GM21619 (cell line): ENCODE results near the gene CHRND.

Source experiments
- ATAC-seq: cut with Tn5 transposase; IDR thresholded peaks from one replicate; pipeline ENCODE4 v1.9.1; 2021; ENCODE audit not compliant: unreplicated experiment

CHRND gene

GRCh38 chr2:232525791-232526371 lies at the start of gene CHRND:
Gene CHRND, plus strand, starts transcription at chr2:232526160. Its CDS starts 56 bp downstream, at chr2:232526216.
- ATAC-seq, result no peak

GRCh38 chr2:232476791-232477190 lies 49.2 kb upstream of the CHRND start:
- ATAC-seq, result no peak

- no peak for ATAC-seq
Measured at GRCh38 chr2:232477751-232478510, 48.0 kb upstream of the CHRND start.

- ATAC-seq, result no peak
Measured at GRCh38 chr2:232478571-232479340, 47.2 kb upstream of the CHRND start.

GRCh38 chr2:232479341-232480200 lies 46.4 kb upstream of the CHRND start:
- no peak for ATAC-seq

GRCh38 chr2:232480201-232481190 lies 45.5 kb upstream of the CHRND start:
- no peak for ATAC-seq

GRCh38 chr2:232481322-232482140 lies 44.4 kb upstream of the CHRND start:
- ATAC-seq, result no peak

GRCh38 chr2:232482301-232483238 lies 43.4 kb upstream of the CHRND start:
- ATAC-seq, result no peak

GRCh38 chr2:232483311-232483922 lies 42.5 kb upstream of the CHRND start:
- ATAC-seq, result no peak

GRCh38 chr2:232483923-232484627 lies 41.9 kb upstream of the CHRND start:
- ATAC-seq, result no peak

- ATAC-seq, result no peak
Measured at GRCh38 chr2:232484628-232485347, 41.2 kb upstream of the CHRND start.

- no peak for ATAC-seq
Measured at GRCh38 chr2:232485348-232485756, 40.6 kb upstream of the CHRND start.

- ATAC-seq, result no peak
Measured at GRCh38 chr2:232485757-232486557, 40.0 kb upstream of the CHRND start.

GRCh38 chr2:232486558-232487384 lies 39.2 kb upstream of the CHRND start:
- ATAC-seq, result no peak
